GM21737 (cell line): ENCODE data around the gene ZNF724.
"Not testable (repeated sequence)": the region's sequence is repeated elsewhere in the genome, so short reads cannot be mapped to it uniquely, and the experiment has no call there.

Source experiments
- ATAC-seq: cut with Tn5 transposase; IDR thresholded peaks from one replicate; pipeline ENCODE4 v1.9.1; 2021; ENCODE audit warnings: mild to moderate bottlenecking, moderate library complexity; ENCODE audit not compliant: unreplicated experiment

The ZNF724 gene

GRCh38 chr19:23249911-23250649 is at the start of gene ZNF724:
TSS of gene ZNF724 (minus strand) at chr19:23250394. CDS start at chr19:23250242, 152 bp downstream.
- ATAC-seq, result peak; percentile 97

GRCh38 chr19:23294141-23294540 is 43.9 kb upstream of the ZNF724 start:
- ATAC-seq, result no peak

- ATAC-seq, result not testable (repeated sequence)
Observed at GRCh38 chr19:23289966-23290365, 39.8 kb upstream of the ZNF724 start.

DNA sequence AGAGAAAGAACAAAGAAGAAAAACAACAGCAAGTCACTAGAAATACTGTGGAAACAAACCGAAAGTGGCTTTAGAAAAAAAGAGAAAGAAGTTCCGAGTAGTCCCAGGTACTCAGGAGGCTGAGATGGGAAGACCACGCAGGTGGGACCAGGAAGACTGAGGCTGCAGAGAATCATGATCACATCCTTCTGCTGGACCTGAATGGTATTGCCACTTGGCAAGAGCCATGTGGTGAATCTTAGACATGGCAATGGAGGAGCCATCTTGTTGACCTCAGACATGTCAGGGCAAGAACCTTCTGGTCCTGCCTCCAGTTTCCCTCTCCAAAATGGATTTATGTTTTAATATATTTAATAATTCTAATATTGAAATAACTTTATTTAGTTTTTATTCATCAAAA is 37.4 kb upstream of the ZNF724 start:
- ATAC-seq, result no peak

GRCh38 chr19:23286477-23286876 is 36.3 kb upstream of the ZNF724 start:
- ATAC-seq, result no peak

DNA sequence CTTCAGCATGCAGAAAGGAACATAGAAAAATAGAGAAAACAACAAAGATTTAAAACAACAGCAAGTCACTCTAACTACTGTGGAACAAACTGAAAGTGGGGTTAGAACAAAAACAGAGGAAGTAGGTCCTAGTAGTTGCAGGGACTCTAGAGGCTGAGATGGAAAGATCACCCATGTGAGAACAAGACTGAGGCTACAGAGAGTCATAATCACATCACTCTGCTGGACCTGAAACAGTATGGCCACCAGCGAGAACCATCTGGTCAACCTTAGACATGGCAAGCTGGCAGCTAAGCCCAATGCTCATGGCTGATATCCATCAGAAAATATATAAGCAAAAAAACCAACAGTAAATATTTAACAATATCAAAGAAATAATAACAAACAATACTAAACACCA is 35.8 kb upstream of the ZNF724 start:
- no peak for ATAC-seq

DNA sequence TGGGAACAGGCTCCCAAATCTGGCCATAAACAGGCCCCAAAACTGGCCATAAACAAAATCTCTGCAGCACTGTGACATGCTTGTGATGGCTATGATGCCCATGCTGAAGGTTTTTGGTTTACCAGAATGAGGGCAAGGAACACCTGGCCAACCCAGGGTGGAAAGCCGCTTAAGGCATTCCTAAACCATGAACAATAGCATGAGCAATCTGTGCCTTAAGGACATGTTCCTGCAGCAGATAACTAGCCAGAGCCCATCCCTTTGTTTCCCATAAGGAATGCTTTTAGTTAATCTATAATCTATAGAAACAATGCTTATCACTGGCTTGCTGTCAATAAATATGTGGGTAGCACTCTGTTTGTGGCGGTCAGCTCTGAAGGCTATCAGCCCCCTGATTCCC is 35.1 kb upstream of the ZNF724 start:
- ATAC-seq, result not testable (repeated sequence)

- ATAC-seq, result no peak
Observed at GRCh38 chr19:23283925-23284324, 33.7 kb upstream of the ZNF724 start.

DNA sequence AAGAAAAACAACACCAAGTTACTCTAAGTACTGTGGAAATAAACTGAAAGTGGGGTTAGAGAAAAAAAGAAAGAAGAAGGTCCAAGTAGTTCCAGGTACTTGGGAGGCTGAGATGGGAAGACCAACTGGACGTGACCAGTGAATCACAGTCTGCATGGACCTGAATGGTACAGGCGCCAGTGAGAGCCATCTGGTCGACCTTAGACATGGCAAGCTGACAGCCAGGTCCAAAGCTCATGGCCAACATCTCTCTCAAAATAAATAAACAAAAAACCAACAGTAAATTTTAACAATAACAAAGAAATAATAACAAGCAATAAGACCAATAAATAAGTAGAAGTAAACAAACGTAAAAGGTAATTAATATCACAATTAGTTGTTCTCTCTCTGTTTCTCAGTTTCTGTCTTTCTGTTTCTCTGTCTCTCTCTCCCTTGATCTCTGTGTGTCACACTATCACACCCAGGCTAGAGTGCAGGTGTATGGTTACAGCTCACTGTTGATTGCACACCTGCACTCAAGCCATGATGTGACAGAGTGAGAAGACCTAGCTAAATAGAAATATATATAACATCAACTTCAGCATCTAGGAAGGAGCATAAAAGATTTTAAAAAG is 31.6 kb upstream of the ZNF724 start:
- no peak for ATAC-seq

- not testable (repeated sequence) for ATAC-seq
Observed at GRCh38 chr19:23278118-23278517, 27.9 kb upstream of the ZNF724 start.

GRCh38 chr19:23273590-23274412 is 23.6 kb upstream of the ZNF724 start:
- peak; percentile 99 for ATAC-seq

- ATAC-seq, result no peak
Observed at GRCh38 chr19:23273022-23273589, 22.9 kb upstream of the ZNF724 start.

DNA sequence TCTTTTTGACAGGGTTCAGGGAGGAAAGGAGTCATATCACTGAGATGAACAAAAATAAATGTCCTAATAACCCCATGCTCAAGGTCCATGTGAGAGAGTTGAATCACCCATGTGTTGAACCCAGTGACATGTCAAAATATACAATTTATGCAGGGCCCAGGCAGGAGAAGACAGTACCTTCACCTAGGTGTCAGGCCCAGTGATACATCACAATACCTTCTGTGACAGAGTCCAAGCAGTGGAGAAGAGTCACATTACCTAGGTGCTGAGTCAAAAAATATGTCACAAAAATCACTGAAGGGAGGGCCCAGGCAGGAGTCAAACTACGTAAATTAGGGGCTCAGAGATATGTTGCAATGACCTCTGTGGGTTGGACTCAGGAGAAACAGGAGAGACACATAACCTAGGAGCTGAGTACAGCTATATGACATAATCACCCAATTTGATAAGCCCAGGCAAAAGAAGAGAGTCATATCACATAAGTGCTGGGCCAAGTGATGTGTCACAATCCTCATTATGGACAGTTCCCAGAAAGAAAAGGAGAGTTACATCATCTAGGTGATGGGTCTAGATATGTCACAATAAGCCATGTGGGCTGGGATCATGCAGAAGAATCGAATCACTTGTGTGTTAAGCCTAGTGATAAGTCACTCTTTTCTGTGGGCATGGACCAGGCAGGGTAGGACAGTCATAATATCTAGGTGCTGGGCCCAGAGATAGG is 13.8 kb upstream of the ZNF724 start:
- no peak for ATAC-seq

- no peak for ATAC-seq
Observed at GRCh38 chr19:23263396-23263795, 13.2 kb upstream of the ZNF724 start.

- no peak for ATAC-seq
Observed at GRCh38 chr19:23262920-23263319, 12.7 kb upstream of the ZNF724 start.

DNA sequence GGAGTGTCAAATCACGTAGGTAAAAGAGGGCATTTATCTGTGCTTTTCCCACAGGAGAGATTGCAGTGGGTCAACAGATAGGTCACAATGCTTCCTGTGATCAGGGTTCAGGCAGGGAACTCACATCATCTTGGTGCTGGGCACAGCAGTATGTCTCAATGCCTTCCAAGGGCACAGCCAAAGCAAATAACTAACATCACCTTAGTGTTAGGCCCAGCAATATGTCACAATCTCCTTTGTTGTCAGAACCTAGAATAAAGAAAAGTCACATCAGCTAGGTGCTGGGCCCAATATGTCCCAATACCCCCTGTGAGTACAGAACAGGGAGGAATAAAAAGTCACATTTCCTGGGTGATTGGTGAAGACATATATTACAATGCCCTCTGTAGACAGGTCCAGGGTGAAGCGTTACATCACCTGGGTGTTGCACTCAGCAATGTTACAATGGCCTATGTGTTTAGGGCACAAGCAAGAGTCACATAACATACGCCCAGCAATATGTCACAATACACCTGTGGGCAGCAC is 11.4 kb upstream of the ZNF724 start:
- no peak for ATAC-seq

DNA sequence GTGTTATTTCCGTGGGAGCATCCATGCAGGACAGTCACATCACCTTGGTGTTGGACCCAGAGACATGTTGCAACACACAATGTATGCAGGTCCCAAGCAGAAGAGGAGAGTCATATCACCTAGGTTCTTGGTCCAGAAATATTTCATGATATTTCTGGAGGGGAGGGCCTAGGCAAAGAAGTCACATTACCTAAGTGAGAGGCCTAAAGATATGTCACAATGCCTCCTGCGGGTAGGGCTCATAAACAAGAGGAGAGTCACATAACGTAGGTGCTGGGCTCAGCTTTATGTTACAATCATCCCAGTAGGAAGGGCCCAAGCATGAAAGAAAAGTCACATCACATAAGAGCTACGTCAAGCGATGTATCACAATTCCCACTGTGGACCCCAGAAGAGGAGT is 10.8 kb upstream of the ZNF724 start:
- no peak for ATAC-seq

DNA sequence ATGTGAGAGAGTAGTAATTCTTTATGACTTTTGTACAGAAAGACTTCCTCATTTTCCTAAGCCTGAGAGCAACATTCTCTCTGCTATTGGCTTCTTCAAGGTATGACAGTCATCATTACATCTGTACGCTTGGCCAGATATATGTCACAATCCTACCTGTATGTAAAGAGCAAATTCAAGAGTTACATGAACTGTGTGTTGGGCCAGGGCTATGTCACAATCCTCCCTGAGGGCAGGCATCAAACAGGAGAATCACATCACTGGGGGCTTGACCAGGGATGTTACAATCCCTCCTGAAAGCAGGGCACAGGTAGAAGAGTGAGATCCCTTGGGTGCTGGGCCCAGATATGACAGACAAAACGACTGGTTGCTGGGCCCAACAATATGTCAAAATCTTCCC is 9.8 kb upstream of the ZNF724 start:
- ATAC-seq, result no peak

DNA sequence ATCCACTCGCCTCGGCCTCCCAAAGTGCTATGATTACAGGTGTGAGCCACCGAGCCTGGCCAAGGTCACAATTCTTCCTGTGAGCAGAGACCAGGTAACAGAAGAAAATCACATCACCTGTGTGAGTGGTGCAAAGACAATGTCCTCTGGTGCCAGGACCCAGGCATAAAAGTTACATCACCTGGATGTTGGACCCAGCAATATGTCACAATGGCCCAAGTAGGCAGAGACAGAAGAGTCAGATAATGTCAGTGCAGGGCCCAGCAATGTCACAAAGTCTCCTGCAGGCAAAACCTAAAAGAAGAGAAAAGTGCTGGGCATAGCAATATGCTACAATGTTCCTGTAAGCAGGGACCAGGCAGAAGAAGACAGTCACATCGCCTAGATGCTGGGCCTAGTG is 5.5 kb upstream of the ZNF724 start:
- ATAC-seq, result no peak

DNA sequence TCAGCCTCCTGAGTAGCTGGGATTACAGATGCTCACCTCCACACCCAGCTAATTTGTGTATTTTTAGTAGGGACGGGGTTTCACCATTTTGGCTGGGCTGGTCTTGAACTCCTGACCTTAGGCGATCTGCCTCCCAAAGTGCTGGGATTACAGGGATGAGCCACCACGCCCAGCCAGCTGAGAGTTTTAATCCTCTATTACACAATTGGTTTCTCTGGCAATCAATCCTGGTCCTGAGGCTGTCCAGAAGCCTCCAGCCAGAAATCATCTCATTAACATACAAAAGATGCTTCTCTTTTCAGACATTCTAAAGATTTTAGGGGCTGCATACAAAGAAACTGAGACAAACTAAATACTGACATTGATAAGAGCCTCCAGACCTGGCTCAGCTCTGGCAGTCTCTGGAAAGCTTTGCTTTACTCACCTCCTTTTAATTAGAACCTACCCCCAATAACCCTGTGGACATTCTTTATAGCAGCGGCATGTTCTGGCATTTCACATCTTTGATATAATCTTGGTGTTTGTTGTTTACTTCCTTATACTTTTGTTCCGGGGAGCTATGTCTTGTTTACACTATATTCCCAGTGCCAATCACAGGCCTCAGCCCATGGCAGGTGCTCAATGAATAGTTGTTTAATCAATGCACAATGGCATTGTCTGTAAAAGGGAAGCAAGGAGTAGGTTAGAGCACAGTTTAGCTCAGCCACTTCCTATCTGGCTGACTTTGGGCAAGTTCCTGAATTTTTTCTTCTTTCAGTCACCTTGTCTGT is 4.1 kb upstream of the ZNF724 start:
- no peak for ATAC-seq
